IMR-90 (cell line): ENCODE results near the gene KRTAP5-5. TPM values are rescaled to one million over a fixed set of nuclear protein-coding genes. Genes with fewer than 3 reads are reported as not detected.

Experiments used
- ATAC-seq: fragments of 200-7000 bp; cut with Tn5 transposase; 2 replicates; pipeline ENCODE4 v1.9.1; 2020; ENCODE audit warnings: low read depth, mild to moderate bottlenecking, moderate library complexity
- BruUV-seq: library from RNA; stranded (reverse); fragments of 400-500 nt; replicated peaks from 2 replicates; lab custom pipeline; 2021; lab: Mats Ljungman, UMichigan
- CTCF ChIA-PET: fragments of 300-600 bp; formaldehyde crosslinking; extraction: SDS; loops from one replicate; lab custom pipeline; 2021; ENCODE audit warnings: antibody characterized with exemption; lab: Yijun Ruan, JAX
- POLR2A ChIA-PET: fragments of 300-600 bp; sonication (Branson Sonifier 250); formaldehyde crosslinking; loops from one replicate; lab custom pipeline; 2022; ENCODE audit warnings: antibody characterized with exemption; ENCODE audit not compliant: unreplicated experiment; lab: Charles Lee
- DNase-seq: peaks from one replicate; pipeline ENCODE4 v3.0.0; 2013
- H2AFZ ChIP-seq: replicated peaks from 2 replicates; pipeline ENCODE3; 2013; ENCODE audit warnings: low read length, mild to moderate bottlenecking; ENCODE audit not compliant: poor library complexity
- H2AK5ac ChIP-seq: 2 replicates; pipeline ENCODE4 v1.6.1; 2013; ENCODE audit warnings: low read depth, low read length, inconsistent platforms
- H2AK9ac ChIP-seq: replicated peaks from 2 replicates; pipeline ENCODE3; 2013; ENCODE audit warnings: mild to moderate bottlenecking, low read depth, low read length, moderate library complexity; ENCODE audit not compliant: poor library complexity
- H2BK120ac ChIP-seq: 2 replicates; pipeline ENCODE4 v1.6.1; 2013; ENCODE audit warnings: low read depth, low read length, inconsistent platforms
- H2BK15ac ChIP-seq: 3 replicates; pipeline ENCODE4 v1.6.1; 2013; ENCODE audit warnings: low read depth, low read length, inconsistent platforms
- H2BK20ac ChIP-seq: 2 replicates; pipeline ENCODE4 v1.6.1; 2013; ENCODE audit warnings: low read depth, mild to moderate bottlenecking, inconsistent platforms, low read length, moderate library complexity
- H2BK5ac ChIP-seq: 2 replicates; pipeline ENCODE4 v1.6.1; 2013; ENCODE audit warnings: mild to moderate bottlenecking, low read depth, low read length, inconsistent platforms; ENCODE audit not compliant: poor library complexity, severe bottlenecking
- H3K14ac ChIP-seq: replicated peaks from 2 replicates; pipeline ENCODE4 v1.6.1; 2013; ENCODE audit warnings: low read depth, low read length, inconsistent platforms
- H3K18ac ChIP-seq: 2 replicates; pipeline ENCODE4 v1.6.1; 2013; ENCODE audit warnings: low read depth, low read length, control low read depth
- H3K23ac ChIP-seq: 2 replicates; pipeline ENCODE4 v1.6.1; 2013; ENCODE audit warnings: low read depth, low read length, inconsistent platforms
- H3K27ac ChIP-seq: 2 replicates; pipeline ENCODE4 v1.5.1; 2013; ENCODE audit warnings: mild to moderate bottlenecking, control low read depth, low read length; ENCODE audit not compliant: insufficient read depth
- H3K27me3 ChIP-seq: 2 replicates; pipeline ENCODE4 v1.6.1; 2013; ENCODE audit warnings: low read length; ENCODE audit not compliant: control insufficient read depth, insufficient read depth
- H3K36me3 ChIP-seq: 2 replicates; pipeline ENCODE4 v1.6.1; 2013; ENCODE audit warnings: low read length, mixed read lengths; ENCODE audit not compliant: control insufficient read depth, insufficient read depth
- H3K4ac ChIP-seq: 2 replicates; pipeline ENCODE4 v1.6.1; 2013; ENCODE audit warnings: low read depth, low read length, inconsistent platforms
- H3K4me1 ChIP-seq: 2 replicates; pipeline ENCODE4 v1.6.1; 2013; ENCODE audit warnings: low read length, mixed read lengths; ENCODE audit not compliant: control insufficient read depth, insufficient read depth
- H3K4me2 ChIP-seq: 2 replicates; pipeline ENCODE4 v1.6.1; 2013; ENCODE audit warnings: low read depth, mild to moderate bottlenecking, control low read depth, low read length, moderate library complexity
- H3K4me3 ChIP-seq: 2 replicates; pipeline ENCODE4 v1.5.1; 2013; ENCODE audit warnings: low read depth, mild to moderate bottlenecking, control low read depth, low read length, moderate library complexity; ENCODE audit not compliant: insufficient read depth
- H3K56ac ChIP-seq: 2 replicates; pipeline ENCODE4 v1.6.1; 2013; ENCODE audit warnings: low read length, inconsistent platforms; ENCODE audit not compliant: insufficient read depth; ENCODE audit errors: extremely low read depth
- H3K79me1 ChIP-seq, 2 experiments: 2 replicates each; pipeline ENCODE4 v1.6.1; 2013; ENCODE audit warnings: low read length in 2 of 2, inconsistent platforms in 1 of 2, low read depth in 1 of 2
- H3K9ac ChIP-seq: 2 replicates; pipeline ENCODE4 v1.6.1; 2013; ENCODE audit warnings: low read depth, low read length, control low read depth
- H3K9me1 ChIP-seq: 2 replicates; pipeline ENCODE4 v1.6.1; 2013; ENCODE audit warnings: low read length, inconsistent platforms; ENCODE audit not compliant: insufficient read depth
- H3K9me3 ChIP-seq: 2 replicates; pipeline ENCODE4 v1.6.1; 2013; ENCODE audit warnings: low read length; ENCODE audit not compliant: control insufficient read depth, insufficient read depth
- H4K20me1 ChIP-seq: 2 replicates; pipeline ENCODE4 v1.6.1; 2013; ENCODE audit warnings: low read length, inconsistent platforms; ENCODE audit not compliant: insufficient read depth
- H4K5ac ChIP-seq: 2 replicates; pipeline ENCODE4 v1.6.1; 2013; ENCODE audit warnings: mild to moderate bottlenecking, low read depth, low read length, control low read depth
- H4K8ac ChIP-seq, 2 experiments: 2 replicates each; pipeline ENCODE4 v1.6.1; 2013; ENCODE audit warnings: low read depth in 2 of 2, low read length in 2 of 2, control low read depth in 1 of 2, inconsistent platforms in 1 of 2
- H4K91ac ChIP-seq: 2 replicates; pipeline ENCODE4 v1.6.1; 2013; ENCODE audit warnings: low read depth, low read length, inconsistent platforms; ENCODE audit not compliant: insufficient read depth
- BHLHE40 ChIP-seq: fragments of 150-350 bp; IDR thresholded peaks from 2 replicates; pipeline ENCODE4 v1.6.1; 2016; ENCODE audit warnings: mild to moderate bottlenecking, low read depth, low read length
- CEBPB ChIP-seq: IDR thresholded peaks from 2 replicates; pipeline ENCODE4 v1.6.1; 2012; ENCODE audit warnings: low read depth, low read length, improper control_type of control experiment
- CHD1 ChIP-seq: IDR thresholded peaks from 2 replicates; pipeline ENCODE4 v1.6.1; 2012; ENCODE audit warnings: low read depth, low read length, improper control_type of control experiment
- CTCF ChIP-seq: conservative IDR thresholded peaks from 2 replicates; pipeline ENCODE4 v1.5.1; 2012; ENCODE audit warnings: mild to moderate bottlenecking, low read depth, low read length, improper control_type of control experiment
- ELK1 ChIP-seq: fragments of 150-350 bp; IDR thresholded peaks from 2 replicates; pipeline ENCODE4 v1.6.1; 2016; ENCODE audit warnings: low read depth, mild to moderate bottlenecking, low read length, moderate library complexity, borderline replicate concordance
- FOS ChIP-seq: fragments of 150-350 bp; IDR thresholded peaks from 2 replicates; pipeline ENCODE4 v1.6.1; 2016; ENCODE audit warnings: low read depth, low read length
- MAFK ChIP-seq: IDR thresholded peaks from 2 replicates; pipeline ENCODE4 v1.6.1; 2012; ENCODE audit warnings: low read depth, low read length, improper control_type of control experiment
- MAZ ChIP-seq: IDR thresholded peaks from 2 replicates; pipeline ENCODE4 v1.6.1; 2012; ENCODE audit warnings: low read depth, mild to moderate bottlenecking, low read length, improper control_type of control experiment, moderate library complexity, borderline replicate concordance
- MXI1 ChIP-seq: IDR thresholded peaks from 2 replicates; pipeline ENCODE4 v1.6.1; 2012; ENCODE audit warnings: low read depth, mild to moderate bottlenecking, low read length, moderate library complexity, borderline replicate concordance
- NFE2L2 ChIP-seq: fragments of 150-350 bp; IDR thresholded peaks from 2 replicates; pipeline ENCODE4 v1.6.1; 2016; ENCODE audit warnings: low read depth, mild to moderate bottlenecking, low read length
- POLR2A ChIP-seq: IDR thresholded peaks from 2 replicates; pipeline ENCODE4 v1.6.1; 2012; ENCODE audit warnings: mild to moderate bottlenecking, low read depth, low read length
- RAD21 ChIP-seq: IDR thresholded peaks from 2 replicates; pipeline ENCODE4 v1.6.1; 2012; ENCODE audit warnings: low read length, improper control_type of control experiment
- RCOR1 ChIP-seq: IDR thresholded peaks from 2 replicates; pipeline ENCODE4 v1.6.1; 2012; ENCODE audit warnings: mild to moderate bottlenecking, low read length, improper control_type of control experiment; ENCODE audit not compliant: insufficient replicate concordance
- RFX5 ChIP-seq: IDR thresholded peaks from 2 replicates; pipeline ENCODE4 v1.8.0; 2012; ENCODE audit warnings: low read depth, mild to moderate bottlenecking, low read length, moderate library complexity
- SMC3 ChIP-seq: fragments of 150-350 bp; IDR thresholded peaks from 2 replicates; pipeline ENCODE4 v1.6.1; 2016; ENCODE audit warnings: low read depth, mild to moderate bottlenecking, antibody characterized with exemption, low read length, moderate library complexity
- USF2 ChIP-seq: fragments of 150-350 bp; IDR thresholded peaks from 2 replicates; pipeline ENCODE4 v1.6.1; 2017; ENCODE audit warnings: mild to moderate bottlenecking, antibody characterized with exemption, low read length, low read depth
- WGBS, 2 experiments: methylation state at CpG; one replicate each; pipeline versions ENCODE4 v1.1.5 to v1.1.7; 2013; ENCODE audit warnings: missing lambda C conversion rate in 2 of 2; ENCODE audit not compliant: insufficient read length in 1 of 2; ENCODE audit errors: extremely low coverage in 2 of 2; 5-methylcytosine and 5-hydroxymethylcytosine counted together
- dilution Hi-C: fragments of 300-500 bp; cut with HindIII; formaldehyde crosslinking; loops from one replicate; pipeline ENCODE4 v1.14.3; 2018; ENCODE audit warnings: low sequenced_read_pairs; ENCODE audit not compliant: unreplicated experiment
- in situ Hi-C: fragments of 300-500 bp; cut with MboI; formaldehyde crosslinking; loops from 3 replicates; pipeline ENCODE4 v1.14.3; 2019; ENCODE audit warnings: low sequenced_read_pairs, inconsistent platforms, mixed read lengths
- intact Hi-C: fragments of 100-400 bp; cut with micrococcal nuclease; formaldehyde crosslinking; loops from 2 replicates; pipeline ENCODE4 v1.10.0; 2022
- polyA plus RNA-seq, 3 experiments: library from polyadenylated mRNA; depleted of rRNA; stranded (reverse); fragments of >200 nt; gene quantifications; 2 replicates each; pipeline ENCODE4 v1.2.3, GENCODE V29; 2012; ENCODE audit warnings: low replicate concordance in 1 of 3
- total RNA-seq: library from RNA; depleted of rRNA; stranded (reverse); fragments of >200 nt; gene quantifications from 2 replicates; pipeline ENCODE4 v1.2.3, GENCODE V29; 2012

The KRTAP5-5 gene
- total and polyA plus RNA-seq, 2 of the 4 experiments (the other 2 are of a cell fraction), result not detected

GRCh38 chr11:1636291-1636950, 6.8 kb downstream of the KRTAP5-5 start:
- Histone ChIP-seq H2BK120ac (no peak overlapping the region), H3K36me3 (no peaks in the 10 kb centered on the region), H4K8ac (no peak overlapping the region), H3K27me3 (peaks cover 64% of the 10 kb centered on the region), H3K9me1 (no peaks in the 10 kb centered on the region), H3K23ac (no peak overlapping the region), H2AFZ (no peak overlapping the region), H4K20me1 (no peaks in the 10 kb centered on the region; the same call in 1 of the 2 replicates), H2BK20ac (no peak overlapping the region), H3K4ac (no peak overlapping the region), H3K9me3 (no peaks in the 10 kb centered on the region), H2BK15ac (no peak overlapping the region), H4K5ac (no peak overlapping the region), H3K4me2 (no peak overlapping the region), H3K4me3 (no peak overlapping the region), H2AK9ac (no peak overlapping the region), H4K91ac (no peak overlapping the region), H3K56ac (no peak overlapping the region), H3K4me1 (no peaks in the 10 kb centered on the region), H2BK5ac (no peak overlapping the region), H3K79me1 (no peaks in the 10 kb centered on the region), H3K14ac (no peak overlapping the region), H3K27ac (no peak overlapping the region), H3K9ac (no peak overlapping the region), H2AK5ac (no peak overlapping the region), H3K18ac (no peak overlapping the region)
- CTCF ChIA-PET, result interaction anchor here (0.9 kb wide), 1 partner anchor 364 kb away, joined by 3 read pairs; no protein-coding TSS in a partner anchor
- intact Hi-C loops, result no loop called here
- POLR2A ChIA-PET, result no interaction called here
- in situ Hi-C loops, result no loop called here
- DNase-seq (no peak), ATAC-seq (no peak)
- TF ChIP-seq USF2, result no peak
- no peak for TF ChIP-seq MAFK
- TF ChIP-seq SMC3, result no peak
- no peak for TF ChIP-seq FOS
- TF ChIP-seq CEBPB, result no peak
- no peak for TF ChIP-seq RCOR1
- TF ChIP-seq POLR2A, result no peak
- TF ChIP-seq BHLHE40, result no peak
- no peak for TF ChIP-seq MXI1
- TF ChIP-seq CTCF, result no peak
- no peak for TF ChIP-seq ELK1
- no peak for TF ChIP-seq CHD1
- TF ChIP-seq RFX5, result no peak
- no peak for TF ChIP-seq NFE2L2
- no peak for TF ChIP-seq MAZ
- TF ChIP-seq RAD21, result no peak
- BruUV-seq, result no TSS peak
- WGBS, 2 experiments, result no CpG with 5 or more reads among the region's 19 CpGs
- dilution Hi-C loops, result no loop called here
